ENCODE data around the gene TMEM150A. TPM values are rescaled to one million over a fixed set of nuclear protein-coding genes. Genes with fewer than 3 reads are reported as not detected.

The TMEM150A gene
- total and polyA plus RNA-seq, 9 donors: 7.0 to 27.1 (median 17.8) TPM

DNA sequence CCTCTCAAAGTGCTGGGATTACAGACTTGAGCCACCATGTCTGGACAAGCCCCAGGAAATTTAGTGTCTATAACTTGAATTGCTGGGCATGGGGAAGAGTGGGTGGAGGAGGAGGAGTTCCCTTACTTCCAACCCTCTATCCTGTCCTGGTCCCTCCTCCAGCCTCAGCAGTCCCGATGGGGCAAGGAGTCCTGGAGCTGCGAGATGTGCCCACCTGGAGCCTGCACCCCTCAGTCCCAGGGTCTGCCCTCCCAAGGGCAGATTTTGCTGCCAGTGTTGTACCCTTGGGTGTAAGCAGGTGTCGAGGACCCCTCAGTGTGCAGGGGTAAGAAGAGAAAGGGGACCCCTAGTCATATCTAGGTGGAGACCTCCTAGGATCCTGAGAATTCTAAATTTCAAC lies 22.3 kb downstream of the TMEM150A start:
- intact Hi-C loops (cut with DNase I): no loop called here

DNA sequence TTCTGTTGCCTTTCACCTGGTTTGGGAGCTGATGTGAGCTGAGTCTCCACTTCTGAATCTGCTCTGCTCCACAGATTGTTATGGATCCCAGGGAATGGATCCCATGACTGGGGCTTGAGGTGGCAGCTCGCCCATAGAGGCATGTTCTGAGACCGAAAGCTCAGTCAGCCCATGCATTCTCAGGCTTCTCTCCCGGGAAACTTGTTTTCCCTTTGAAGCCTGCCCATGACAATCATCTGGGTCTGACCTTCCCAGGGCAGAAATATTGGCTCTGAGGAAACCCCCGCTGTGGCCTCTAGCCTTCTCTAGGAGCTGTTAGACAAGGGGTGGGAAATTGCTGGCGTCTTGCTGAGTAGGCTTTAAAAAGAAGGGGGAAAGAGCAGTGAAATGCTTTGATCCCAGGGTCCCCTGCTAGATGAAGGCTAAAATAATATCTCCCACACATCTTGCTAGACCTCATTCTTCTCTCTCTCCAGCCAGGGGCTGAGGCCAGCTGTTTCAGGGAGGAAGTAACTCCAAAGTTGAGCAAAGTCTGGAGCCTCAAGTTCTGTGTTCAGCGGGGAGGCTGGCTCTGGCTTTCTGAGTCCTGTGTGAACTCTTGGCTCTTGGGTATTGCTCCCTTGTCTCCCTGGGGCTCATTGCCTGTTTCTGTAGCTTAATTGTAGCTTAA lies 23.1 kb downstream of the TMEM150A start:
- Histone ChIP-seq H3K9me3 (no peaks in the 10 kb centered on the region), H3K4me3 (no peak overlapping the region), H3K36me3 (no peaks in the 10 kb centered on the region), H3K4me1 (ENCODE audit: insufficient read depth) (no peaks in the 10 kb centered on the region), H3K27ac (peak overlapping the region in 1 of 2 donors; percentile 39), H3K27me3 (no peaks in the 10 kb centered on the region)
- intact Hi-C loops (cut with DNase I): no loop called here
- DNase-seq: no peak
- WGBS, 3 donors: 38 to 47% (median 39%) methylated on average over 6 of the region's 6 CpGs
- TF ChIP-seq, protein P1, sequence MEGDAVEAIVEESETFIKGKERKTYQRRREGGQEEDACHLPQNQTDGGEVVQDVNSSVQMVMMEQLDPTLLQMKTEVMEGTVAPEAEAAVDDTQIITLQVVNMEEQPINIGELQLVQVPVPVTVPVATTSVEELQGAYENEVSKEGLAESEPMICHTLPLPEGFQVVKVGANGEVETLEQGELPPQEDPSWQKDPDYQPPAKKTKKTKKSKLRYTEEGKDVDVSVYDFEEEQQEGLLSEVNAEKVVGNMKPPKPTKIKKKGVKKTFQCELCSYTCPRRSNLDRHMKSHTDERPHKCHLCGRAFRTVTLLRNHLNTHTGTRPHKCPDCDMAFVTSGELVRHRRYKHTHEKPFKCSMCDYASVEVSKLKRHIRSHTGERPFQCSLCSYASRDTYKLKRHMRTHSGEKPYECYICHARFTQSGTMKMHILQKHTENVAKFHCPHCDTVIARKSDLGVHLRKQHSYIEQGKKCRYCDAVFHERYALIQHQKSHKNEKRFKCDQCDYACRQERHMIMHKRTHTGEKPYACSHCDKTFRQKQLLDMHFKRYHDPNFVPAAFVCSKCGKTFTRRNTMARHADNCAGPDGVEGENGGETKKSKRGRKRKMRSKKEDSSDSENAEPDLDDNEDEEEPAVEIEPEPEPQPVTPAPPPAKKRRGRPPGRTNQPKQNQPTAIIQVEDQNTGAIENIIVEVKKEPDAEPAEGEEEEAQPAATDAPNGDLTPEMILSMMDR (IDR thresholded peaks at IDR 0.05): no peak
- TF ChIP-seq EP300 (IDR thresholded peaks at IDR 0.05) (no peak), POLR2A (IDR thresholded peaks at IDR 0.05) (no peak)

More for the DNA sequence above, 22.3 kb downstream of the TMEM150A start:
- peak overlapping the region in 1 of 2 donors; percentile 39 for H3K27ac ChIP-seq
- no peaks in the 10 kb centered on the region for H3K9me3 ChIP-seq
- 76 to 84% (median 82%) methylated on average over 3 of the region's 3 CpGs for WGBS, 3 donors
- no peaks in the 10 kb centered on the region for H3K36me3 ChIP-seq
- peaks cover 2% of the 10 kb centered on the region for H3K4me1 ChIP-seq (ENCODE audit: insufficient read depth)
- DNase-seq: no peak
- no peak overlapping the region for H3K4me3 ChIP-seq
- no peaks in the 10 kb centered on the region for H3K27me3 ChIP-seq
- TF ChIP-seq EP300 (IDR thresholded peaks at IDR 0.05) (no peak), POLR2A (IDR thresholded peaks at IDR 0.05) (no peak)
- TF ChIP-seq, protein P1 (IDR thresholded peaks at IDR 0.05): no peak

DNA sequence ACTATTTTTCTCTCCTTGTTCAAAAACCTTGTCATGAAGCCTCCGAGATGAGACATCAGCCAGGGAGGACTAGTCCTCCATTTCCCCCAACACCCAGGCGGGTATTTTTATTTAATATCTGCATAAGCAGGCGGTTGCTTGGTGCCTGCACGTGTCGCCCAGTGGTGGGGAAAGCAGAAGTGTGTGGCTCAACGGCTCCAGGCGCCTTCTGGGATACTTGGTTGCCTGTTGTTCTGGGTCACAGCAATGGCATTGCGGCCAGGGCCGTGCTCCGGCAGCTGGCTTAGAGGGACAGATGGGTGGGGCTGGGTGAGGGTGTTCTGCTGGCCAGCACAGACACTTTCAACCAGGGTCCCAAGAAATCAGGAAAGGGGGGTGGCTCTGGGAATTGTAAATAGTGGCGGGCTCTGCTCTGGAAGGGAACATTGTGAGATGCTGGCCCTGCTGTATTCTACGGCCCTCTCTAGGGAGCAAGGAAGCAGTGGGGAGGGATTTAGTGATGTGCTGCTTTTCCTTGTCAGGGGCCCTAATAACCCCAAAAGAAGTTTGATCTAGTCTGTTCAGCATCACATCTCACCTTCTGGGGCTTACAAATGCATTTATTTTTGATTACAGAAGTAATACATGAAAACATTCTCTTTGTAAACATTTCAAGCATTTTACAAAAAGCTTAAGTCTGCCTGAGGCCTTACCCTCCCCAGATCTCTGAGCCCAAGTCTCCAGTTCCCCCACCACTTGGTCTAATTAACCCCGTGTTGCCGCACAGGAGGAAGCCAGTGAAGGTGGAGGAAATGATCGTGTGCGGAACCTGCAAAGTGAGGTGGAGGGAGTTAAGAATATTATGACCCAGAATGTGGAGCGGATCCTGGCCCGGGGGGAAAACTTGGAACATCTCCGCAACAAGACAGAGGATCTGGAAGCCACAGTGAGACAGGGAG lies 24.0 kb downstream of the TMEM150A start:
- no peaks in the 10 kb centered on the region for H3K27me3 ChIP-seq
- peak overlapping the region; percentile 31 for H3K4me3 ChIP-seq
- peak in 1 of 5 donors; percentile 41 for DNase-seq
- no peaks in the 10 kb centered on the region for H3K9me3 ChIP-seq
- H3K36me3 ChIP-seq: no peaks in the 10 kb centered on the region
- intact Hi-C loops (cut with DNase I): no loop called here
- H3K27ac ChIP-seq: peak overlapping the region in 1 of 2 donors; percentile 39
- 66 to 80% (median 72%) methylated on average over 19 of the region's 19 CpGs for WGBS, 3 donors
- TF ChIP-seq POLR2A (IDR thresholded peaks at IDR 0.05): no peak
- TF ChIP-seq EP300 (IDR thresholded peaks at IDR 0.05): no peak
- no peaks in the 10 kb centered on the region for H3K4me1 ChIP-seq (ENCODE audit: insufficient read depth)

DNA sequence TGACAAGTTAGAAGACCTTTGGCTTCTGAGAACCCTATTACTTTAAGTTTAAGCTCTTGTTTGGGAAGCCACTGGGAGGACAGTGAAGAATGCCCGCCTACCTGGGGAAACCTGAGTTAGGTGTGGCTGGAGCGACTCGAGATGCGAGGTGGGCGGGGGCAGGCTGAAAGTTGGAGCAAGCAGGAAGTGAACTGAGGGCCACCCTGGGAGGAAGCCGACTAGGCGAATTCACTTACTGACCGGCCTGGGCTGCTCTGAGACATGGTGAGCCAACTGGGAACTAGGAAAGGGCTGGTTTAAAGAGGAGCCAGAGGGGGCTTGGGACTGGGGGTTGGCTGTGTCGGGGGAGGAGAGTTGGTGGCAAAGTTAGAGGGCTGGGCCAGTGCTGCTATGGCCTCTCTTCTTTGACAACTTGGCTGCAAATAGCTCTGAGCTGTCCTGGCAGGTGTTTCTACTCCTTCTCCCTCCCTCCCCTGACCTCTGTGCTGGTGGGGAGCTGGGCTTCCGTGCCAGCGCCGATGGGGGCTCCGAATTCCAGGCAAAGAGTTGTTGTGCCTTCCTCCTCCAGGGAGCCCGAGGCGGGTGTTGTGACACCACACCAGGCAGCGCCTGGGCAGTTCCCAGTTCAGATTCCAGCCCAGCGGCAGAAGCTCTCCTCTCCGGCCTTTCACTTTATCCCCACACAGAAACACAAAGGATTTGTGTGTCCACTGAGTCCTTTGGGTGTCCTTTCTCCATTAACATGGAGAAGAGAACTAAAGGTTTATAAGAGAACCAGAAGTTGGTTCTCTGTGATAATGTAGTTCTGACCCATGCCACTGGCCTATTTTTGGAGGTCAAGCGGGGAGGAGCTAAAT lies 24.9 kb downstream of the TMEM150A start, which contains the start of gene VAMP8:
Gene VAMP8, plus strand, starts transcription at position 201 of the 857 bp plus-strand sequence. Its CDS starts 61 bp downstream, at position 262.
- no peaks in the 10 kb centered on the region for H3K4me1 ChIP-seq (ENCODE audit: insufficient read depth)
- no peaks in the 10 kb centered on the region for H3K36me3 ChIP-seq
- TF ChIP-seq EP300 (IDR thresholded peaks at IDR 0.05): no peak
- TF ChIP-seq POLR2A (IDR thresholded peaks at IDR 0.05): no peak
- TF ChIP-seq, protein P1 (IDR thresholded peaks at IDR 0.05): no peak
- intact Hi-C loops (cut with DNase I): no loop called here
- WGBS, 3 donors: 42 to 47% (median 44%) methylated on average over 19 of the region's 19 CpGs
- H3K27me3 ChIP-seq: no peaks in the 10 kb centered on the region
- H3K27ac ChIP-seq: peak within 1 kb of the TSS in 1 of 2 donors; percentile 22
- no peaks in the 10 kb centered on the region for H3K9me3 ChIP-seq
- peak within 1 kb of the TSS; percentile 31 for H3K4me3 ChIP-seq
- DNase-seq: no peak
